ENCODE measurements around the gene ANKS1A.

Gene ANKS1A

GRCh38 chr6:34919651-34920050, 30.6 kb downstream of the ANKS1A start:
- peak; percentile 58 for DNase-seq (ENCODE audit: low read depth)
- no peak for TF ChIP-seq CTCF (conservative IDR thresholded peaks at IDR 0.05; ENCODE audit: control insufficient read depth, insufficient read depth, low read depth, low read length)
- no peak overlapping the region for H3K4me3 ChIP-seq (ENCODE audit: control insufficient read depth, low read depth, low read length)

- no peak for TF ChIP-seq CTCF (conservative IDR thresholded peaks at IDR 0.05; ENCODE audit: control insufficient read depth, insufficient read depth, low read depth, low read length)
- no peak for DNase-seq (ENCODE audit: low read depth)
- no peak overlapping the region for H3K4me3 ChIP-seq (ENCODE audit: control insufficient read depth, low read depth, low read length)
These were observed 31.0 kb downstream of the ANKS1A start for GRCh38 chr6:34920097-34920496.

- peak; percentile 84 for DNase-seq (ENCODE audit: low read depth)
- no peak overlapping the region for H3K4me3 ChIP-seq (ENCODE audit: control insufficient read depth, low read depth, low read length)
- TF ChIP-seq CTCF (conservative IDR thresholded peaks at IDR 0.05; ENCODE audit: control insufficient read depth, insufficient read depth, low read depth, low read length): no peak
These were observed 33.2 kb downstream of the ANKS1A start for GRCh38 chr6:34922177-34922663.

GRCh38 chr6:34924831-34925625, 36.0 kb downstream of the ANKS1A start:
- no peak overlapping the region for H3K4me3 ChIP-seq (ENCODE audit: control insufficient read depth, low read depth, low read length)
- DNase-seq (ENCODE audit: low read depth): no peak
- no peak for TF ChIP-seq CTCF (conservative IDR thresholded peaks at IDR 0.05; ENCODE audit: control insufficient read depth, insufficient read depth, low read depth, low read length)

- peak; percentile 60 for DNase-seq (ENCODE audit: low read depth)
- no peak for TF ChIP-seq CTCF (conservative IDR thresholded peaks at IDR 0.05; ENCODE audit: control insufficient read depth, insufficient read depth, low read depth, low read length)
- no peak overlapping the region for H3K4me3 ChIP-seq (ENCODE audit: control insufficient read depth, low read depth, low read length)
These were observed 37.6 kb downstream of the ANKS1A start for GRCh38 chr6:34926655-34927054.

GRCh38 chr6:34928220-34928619, 39.2 kb downstream of the ANKS1A start:
- no peak for TF ChIP-seq CTCF (conservative IDR thresholded peaks at IDR 0.05; ENCODE audit: control insufficient read depth, insufficient read depth, low read depth, low read length)
- no peak overlapping the region for H3K4me3 ChIP-seq (ENCODE audit: control insufficient read depth, low read depth, low read length)
- no peak for DNase-seq (ENCODE audit: low read depth)

Measured in fibroblast of mammary gland (primary cell).